OCI-LY1 (cell line): ENCODE results near the gene SERPINB8.
"Not testable (repeated sequence)": the region's sequence is repeated elsewhere in the genome, so short reads cannot be mapped to it uniquely, and the experiment has no call there.

Experiments used
- H2AFZ ChIP-seq: fragments of 200-600 bp; sonication (generic), shearing (Covaris generic); 2 replicates; pipeline ENCODE4 v1.6.0; 2014; ENCODE audit warnings: antibody characterized with exemption, mild to moderate bottlenecking, low read length
- H3F3A ChIP-seq: fragments of 200-600 bp; sonication (generic), shearing (Covaris generic); 2 replicates; pipeline ENCODE4 v1.6.0; 2014; ENCODE audit warnings: mild to moderate bottlenecking, antibody characterized with exemption, low read length, moderate library complexity; ENCODE audit not compliant: insufficient read depth
- H3K27ac ChIP-seq: fragments of 200-600 bp; sonication (generic); 2 replicates; pipeline ENCODE4 v1.5.1; 2014; ENCODE audit warnings: low read length, mixed run types, mild to moderate bottlenecking, low read depth; ENCODE audit not compliant: poor library complexity, severe bottlenecking
- H3K27me3 ChIP-seq: fragments of 200-600 bp; sonication (generic); 2 replicates; pipeline ENCODE4 v1.6.0; 2014; ENCODE audit warnings: antibody characterized with exemption, mild to moderate bottlenecking, low read length, moderate library complexity; ENCODE audit not compliant: insufficient read depth
- H3K36me3 ChIP-seq: fragments of 200-600 bp; sonication (generic); 2 replicates; pipeline ENCODE4 v1.6.1; 2014; ENCODE audit warnings: mild to moderate bottlenecking, antibody characterized with exemption, low read length, moderate library complexity, mixed read lengths; ENCODE audit not compliant: insufficient read depth
- H3K4me1 ChIP-seq: fragments of 200-600 bp; sonication (generic); 2 replicates; pipeline ENCODE4 v1.5.1; 2014; ENCODE audit warnings: mild to moderate bottlenecking, low read length, moderate library complexity; ENCODE audit not compliant: insufficient read depth, severe bottlenecking
- H3K4me2 ChIP-seq: fragments of 200-600 bp; sonication (generic), shearing (Covaris generic); 2 replicates; pipeline ENCODE4 v1.6.1; 2014; ENCODE audit warnings: low read length
- H3K4me3 ChIP-seq: fragments of 200-600 bp; sonication (generic); 2 replicates; pipeline ENCODE4 v1.5.1; 2014; ENCODE audit warnings: low read length, low read depth, mild to moderate bottlenecking, mixed read lengths; ENCODE audit not compliant: poor library complexity, severe bottlenecking
- H3K79me2 ChIP-seq: fragments of 200-600 bp; shearing (Covaris generic); 2 replicates; pipeline ENCODE4 v1.6.1; 2016; ENCODE audit warnings: mixed run types, low read length, mixed read lengths; ENCODE audit not compliant: insufficient read depth
- H3K9ac ChIP-seq: fragments of 200-600 bp; sonication (generic), shearing (Covaris generic); 2 replicates; pipeline ENCODE4 v1.6.1; 2014; ENCODE audit warnings: mild to moderate bottlenecking, low read length, mixed read lengths
- H3K9me2 ChIP-seq: fragments of 200-600 bp; sonication (generic), shearing (Covaris generic); 2 replicates; pipeline ENCODE4 v1.6.1; 2014; ENCODE audit warnings: low read depth, mild to moderate bottlenecking, low read length, mixed read lengths
- H3K9me3 ChIP-seq: fragments of 200-600 bp; shearing (Covaris generic); 2 replicates; pipeline ENCODE4 v1.6.1; 2014; ENCODE audit warnings: low read length, mixed read lengths
- H4K20me1 ChIP-seq: fragments of 200-600 bp; sonication (generic), shearing (Covaris generic); 2 replicates; pipeline ENCODE4 v1.6.0; 2016; ENCODE audit warnings: mild to moderate bottlenecking, low read length; ENCODE audit not compliant: insufficient read depth
- CTCF ChIP-seq: fragments of 200-600 bp; sonication (generic), shearing (Covaris generic); IDR thresholded peaks from 2 replicates; pipeline ENCODE4 v1.5.1; 2017; ENCODE audit warnings: mild to moderate bottlenecking, antibody characterized with exemption, low read length, moderate library complexity, mixed read lengths
- EZH2 ChIP-seq: fragments of 200-600 bp; sonication (generic), shearing (Covaris generic); IDR thresholded peaks from 2 replicates; pipeline ENCODE4 v1.8.0; 2017; ENCODE audit warnings: borderline replicate concordance, mixed run types, mild to moderate bottlenecking, antibody characterized with exemption, low read length, moderate library complexity, mixed read lengths

SERPINB8 gene

GRCh38 chr18:63936932-63937393, 32.9 kb upstream of the SERPINB8 start:
- no peaks in the 10 kb centered on the region for H3K9me2 ChIP-seq
- H3K4me2 ChIP-seq: no peak overlapping the region
- TF ChIP-seq EZH2 (no peak), CTCF (no peak)
- no peaks in the 10 kb centered on the region for H3K9me3 ChIP-seq
- no peaks in the 10 kb centered on the region for H4K20me1 ChIP-seq
- H3K9ac ChIP-seq: no peak overlapping the region
- no peak overlapping the region for H3K4me3 ChIP-seq
- H2AFZ ChIP-seq: no peak overlapping the region
- H3F3A ChIP-seq: no peaks in the 10 kb centered on the region
- no peaks in the 10 kb centered on the region for H3K36me3 ChIP-seq
- H3K79me2 ChIP-seq: no peaks in the 10 kb centered on the region
- no peaks in the 10 kb centered on the region for H3K27me3 ChIP-seq
- H3K4me1 ChIP-seq: no peaks in the 10 kb centered on the region
- no peak overlapping the region for H3K27ac ChIP-seq

GRCh38 chr18:63940008-63940407, 29.9 kb upstream of the SERPINB8 start:
- Histone ChIP-seq H3K79me2 (no peaks in the 10 kb centered on the region), H3K36me3 (no peaks in the 10 kb centered on the region), H3K27me3 (no peaks in the 10 kb centered on the region), H3K9me2 (no peaks in the 10 kb centered on the region), H3K9me3 (no peaks in the 10 kb centered on the region), H2AFZ (no peak overlapping the region), H3K27ac (no peak overlapping the region), H4K20me1 (no peaks in the 10 kb centered on the region), H3K4me2 (no peak overlapping the region), H3K9ac (no peak overlapping the region), H3K4me1 (no peaks in the 10 kb centered on the region), H3K4me3 (no peak overlapping the region), H3F3A (no peaks in the 10 kb centered on the region)
- TF ChIP-seq EZH2: no peak
- TF ChIP-seq CTCF: no peak

GRCh38 chr18:63940543-63941050, 29.3 kb upstream of the SERPINB8 start:
- not testable (repeated sequence) for H3K36me3 ChIP-seq, H3K9ac ChIP-seq, H3K4me3 ChIP-seq, H3K79me2 ChIP-seq, H3K27me3 ChIP-seq, H3K27ac ChIP-seq, H3K4me2 ChIP-seq, H3K9me3 ChIP-seq, H3K4me1 ChIP-seq, H3K9me2 ChIP-seq, H2AFZ ChIP-seq, H4K20me1 ChIP-seq, H3F3A ChIP-seq

GRCh38 chr18:63947051-63947790, 22.7 kb upstream of the SERPINB8 start:
- Histone ChIP-seq H3F3A (no peaks in the 10 kb centered on the region), H3K9me3 (no peaks in the 10 kb centered on the region), H2AFZ (no peak overlapping the region), H3K79me2 (no peaks in the 10 kb centered on the region), H3K4me2 (no peak overlapping the region), H3K9ac (no peak overlapping the region), H3K4me1 (no peaks in the 10 kb centered on the region), H3K36me3 (no peaks in the 10 kb centered on the region), H3K4me3 (no peak overlapping the region), H3K9me2 (no peaks in the 10 kb centered on the region), H4K20me1 (no peaks in the 10 kb centered on the region), H3K27ac (no peak overlapping the region), H3K27me3 (no peaks in the 10 kb centered on the region)
- TF ChIP-seq CTCF (no peak), EZH2 (no peak)
